AG09319 (cell line): ENCODE results near the gene RPTOR.

ENCODE experiments used
- DNase-seq: peaks from one replicate; pipeline ENCODE4 v3.0.0-alpha.2; 2010; ENCODE audit warnings: low read depth; ENCODE audit errors: extremely low read depth
- CTCF ChIP-seq: IDR thresholded peaks from 2 replicates; pipeline ENCODE4 v1.5.1; 2011; ENCODE audit warnings: low read depth, mild to moderate bottlenecking, inconsistent platforms, low read length, moderate library complexity

Gene RPTOR

DNA sequence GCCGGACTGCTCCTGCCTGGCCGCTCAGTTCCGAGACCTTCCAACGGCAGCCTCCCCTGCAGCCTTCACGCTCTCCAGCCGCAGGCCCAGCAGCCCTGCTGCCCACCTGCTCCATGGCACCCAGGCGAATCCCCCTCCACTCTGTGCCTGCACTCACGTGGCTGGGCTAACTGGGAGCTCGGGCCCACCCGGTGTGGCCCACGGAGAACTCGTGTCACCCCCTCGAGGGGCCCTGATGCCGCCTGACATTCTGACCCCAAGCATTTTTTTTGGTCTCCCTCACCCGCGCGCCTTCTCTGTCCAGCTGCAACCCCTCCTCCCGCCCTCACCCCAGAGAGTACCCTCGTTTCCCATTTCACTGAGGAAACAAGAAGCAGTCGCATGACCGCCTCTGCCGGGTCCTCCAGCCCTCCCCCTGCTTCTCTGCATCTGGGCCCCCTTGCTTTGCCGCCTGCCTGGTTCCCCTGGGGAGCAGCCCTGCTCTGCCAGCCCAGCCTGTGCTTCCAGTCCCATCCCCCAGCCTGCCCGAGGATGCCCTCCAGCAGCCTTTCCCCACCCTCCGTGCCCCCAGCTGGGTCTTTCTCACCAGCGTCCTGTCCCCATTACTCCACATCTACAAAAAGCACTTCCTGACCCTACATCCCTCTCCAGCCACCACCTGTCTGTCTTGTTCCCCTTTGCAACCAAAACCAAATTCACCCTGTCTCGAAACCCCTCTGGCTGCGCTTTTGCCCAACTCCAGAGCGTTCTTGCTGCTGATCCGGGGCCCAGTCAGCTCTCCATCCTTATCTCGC is 300.6 kb downstream of the RPTOR start:
- no peak for DNase-seq
- no peak for TF ChIP-seq CTCF

DNA sequence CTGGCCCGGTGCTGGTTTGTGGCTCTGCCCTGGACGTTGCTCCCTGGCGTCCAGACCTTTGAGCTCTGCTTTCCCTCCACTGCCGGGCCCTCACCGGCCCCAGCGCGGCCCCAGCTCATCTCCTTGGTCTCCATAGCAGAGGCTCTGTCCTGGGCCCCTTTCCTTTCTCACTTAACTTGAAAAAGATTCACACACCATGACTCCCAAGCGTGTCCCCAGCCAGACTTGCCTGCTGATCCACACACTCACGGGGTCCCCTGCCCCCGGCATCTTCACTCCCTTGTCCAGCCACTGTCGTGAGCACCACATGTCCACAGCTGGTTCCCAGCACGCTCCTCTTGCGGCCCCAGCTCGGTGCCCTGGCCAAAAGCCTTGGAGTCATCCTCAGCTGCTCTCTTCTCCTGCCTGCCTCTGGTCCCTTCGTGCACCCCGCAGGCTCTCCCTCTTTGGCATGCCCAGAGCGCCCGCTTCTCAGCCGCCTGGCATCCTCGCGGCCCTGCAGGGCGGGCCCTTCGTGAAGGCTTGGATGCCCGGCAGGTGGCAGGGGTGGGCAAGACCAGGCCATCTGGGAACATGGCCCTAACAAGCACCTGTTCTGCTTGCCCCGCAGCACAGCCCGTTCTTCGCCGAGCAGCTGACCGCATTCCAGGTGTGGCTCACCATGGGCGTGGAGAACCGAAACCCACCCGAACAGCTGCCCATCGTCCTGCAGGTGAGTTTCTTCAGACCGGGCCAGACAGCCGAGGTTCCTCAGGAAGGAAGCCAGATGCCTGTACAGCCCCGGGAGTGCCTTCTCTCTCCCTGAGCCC is 301.4 kb downstream of the RPTOR start:
- TF ChIP-seq CTCF = no peak
- DNase-seq = no peak

DNA sequence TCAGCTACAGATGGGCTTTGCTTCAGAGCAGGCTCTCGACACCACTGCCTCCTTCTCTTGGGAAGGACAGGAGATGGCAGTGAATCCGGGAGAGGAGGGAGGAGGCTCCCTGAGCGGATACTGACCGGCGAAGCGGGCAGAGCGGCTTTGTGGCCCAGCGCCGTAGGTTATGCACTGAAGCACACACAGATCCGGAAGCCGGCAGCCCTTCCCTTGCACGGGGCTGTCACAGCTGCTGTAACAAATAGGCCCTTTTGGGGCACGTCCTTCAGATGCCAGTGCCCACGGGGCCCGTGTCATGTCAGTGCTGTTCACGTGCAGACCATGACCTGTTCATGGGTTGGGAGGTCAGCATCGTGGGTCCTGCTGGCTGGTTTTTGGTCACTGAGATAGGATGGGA is 302.3 kb downstream of the RPTOR start:
- DNase-seq = no peak
- no peak for TF ChIP-seq CTCF

GRCh38 chr17:80847496-80848230 is 303.0 kb downstream of the RPTOR start:
- no peak for TF ChIP-seq CTCF
- no peak for DNase-seq

- no peak for TF ChIP-seq CTCF
Measured at GRCh38 chr17:80848449-80849102, 303.9 kb downstream of the RPTOR start.

GRCh38 chr17:80849119-80849518 is 304.5 kb downstream of the RPTOR start:
- DNase-seq = no peak
- no peak for TF ChIP-seq CTCF

More at GRCh38 chr17:80848449-80849102, 303.9 kb downstream of the RPTOR start:
- no peak for DNase-seq
